T-cell (primary cell): ENCODE measurements around the gene MPHOSPH10. TPM values are rescaled to one million over a fixed set of nuclear protein-coding genes. Genes with fewer than 3 reads are reported as not detected.
"Not testable (repeated sequence)": the region's sequence is repeated elsewhere in the genome, so short reads cannot be mapped to it uniquely, and the experiment has no call there.

Experiments used
- ATAC-seq, 4 experiments: fragments of 200-7000 bp in 3 of 4; fragments of 150-1000 bp in 1 of 4; cut with Tn5 transposase; replicated peaks in 1 of 4; 1 replicate in 3 of 4; 2 replicates in 1 of 4; pipeline ENCODE4 v1.10.0; 2021; ENCODE audit warnings: moderate library complexity in 3 of 4, mild to moderate bottlenecking in 2 of 4, moderate number of reproducible peaks in 1 of 4
- CTCF ChIA-PET, 2 donors: fragments of 300-600 bp; sonication (Branson Sonifier 250); formaldehyde crosslinking; loops; one replicate each; lab custom pipeline; 2022; ENCODE audit warnings: antibody characterized with exemption in 2 of 2; lab: Charles Lee
- POLR2A ChIA-PET, 2 donors: fragments of 300-600 bp; sonication (Branson Sonifier 250); formaldehyde crosslinking; loops; one replicate each; lab custom pipeline; 2022; ENCODE audit warnings: antibody characterized with exemption in 2 of 2; lab: Charles Lee
- DNase-seq, 35 experiments: peaks; one replicate each; pipeline versions ENCODE4 v3.0.0 to v3.0.0-alpha.2; 2013 to 2023
- H3K27ac ChIP-seq: one replicate; pipeline ENCODE4 v1.5.1; 2013; ENCODE audit warnings: low read length
- H3K27me3 ChIP-seq, 2 experiments: replicated peaks in 1 of 2; 1 replicate in 1 of 2; 2 replicates in 1 of 2; pipeline versions ENCODE4 v1.6.1 to v1.7.0; 2013; ENCODE audit warnings: low read length in 1 of 2, mixed read lengths in 1 of 2; ENCODE audit not compliant: control insufficient read depth in 2 of 2, insufficient read depth in 2 of 2; ENCODE audit errors: extremely low read depth in 1 of 2
- H3K36me3 ChIP-seq, 2 donors: 1 replicate in 1 of 2; 2 replicates in 1 of 2; pipeline versions ENCODE4 v1.6.1 to v1.7.0; 2013; ENCODE audit warnings: low read length in 1 of 2; ENCODE audit not compliant: control insufficient read depth in 2 of 2, insufficient read depth in 1 of 2; ENCODE audit errors: extremely low read depth in 1 of 2
- H3K4me1 ChIP-seq, 2 experiments: 1 replicate in 1 of 2; 2 replicates in 1 of 2; pipeline versions ENCODE4 v1.6.1 to v1.7.0; 2013; ENCODE audit warnings: low read length in 2 of 2, mixed read lengths in 1 of 2; ENCODE audit not compliant: insufficient read depth in 2 of 2, control insufficient read depth in 1 of 2; ENCODE audit errors: extremely low read depth in 1 of 2
- H3K4me3 ChIP-seq, 2 donors: 1 replicate in 1 of 2; 2 replicates in 1 of 2; pipeline versions ENCODE4 v1.5.1 to v1.7.0; 2013; ENCODE audit warnings: mild to moderate bottlenecking in 2 of 2, low read length in 1 of 2, moderate library complexity in 1 of 2; ENCODE audit not compliant: control insufficient read depth in 1 of 2; ENCODE audit errors: extremely low read depth in 1 of 2
- H3K9me3 ChIP-seq: 2 replicates; pipeline ENCODE4 v1.7.0; 2013
- H3K27ac Mint-ChIP-seq, 2 donors: one replicate each; pipeline ENCODE4 v1.8.0; 2020 to 2021; ENCODE audit warnings: mild to moderate bottlenecking in 2 of 2, mixed read lengths in 2 of 2
- H3K27me3 Mint-ChIP-seq, 2 donors: one replicate each; pipeline ENCODE4 v1.8.0; 2021 to 2022; ENCODE audit warnings: mixed read lengths in 2 of 2
- H3K36me3 Mint-ChIP-seq: one replicate; pipeline ENCODE4 v1.8.0; 2021; ENCODE audit warnings: mixed read lengths
- H3K4me1 Mint-ChIP-seq, 3 donors: one replicate each; pipeline ENCODE4 v1.8.0; 2020 to 2022; ENCODE audit warnings: mixed read lengths in 3 of 3, mild to moderate bottlenecking in 1 of 3
- H3K4me3 Mint-ChIP-seq, 3 donors: one replicate each; pipeline ENCODE4 v1.8.0; 2020 to 2022; ENCODE audit warnings: mild to moderate bottlenecking in 3 of 3, mixed read lengths in 3 of 3, moderate library complexity in 3 of 3
- H3K9me3 Mint-ChIP-seq, 3 donors: one replicate each; pipeline ENCODE4 v1.8.0; 2020 to 2022; ENCODE audit warnings: mixed read lengths in 3 of 3
- WGBS: methylation state at CpG from one replicate; pipeline ENCODE4 v1.1.5; 2013; ENCODE audit warnings: missing lambda C conversion rate; ENCODE audit not compliant: insufficient coverage; 5-methylcytosine and 5-hydroxymethylcytosine counted together
- total RNA-seq, 35 experiments: library from RNA in 6 of 35; stranded (reverse) in 6 of 35; fragments of 120-200 nt in 1 of 35; gene quantifications; one replicate each; pipeline versions ENCODE4 v1.2.1 to v1.2.4 and lab custom pipeline; 2013 to 2026

MPHOSPH10 gene
- total RNA-seq, 5 donors from 2014 or later (not counting 1 experiment from before 2014, with no cell fraction given) = 34.8 to 49.6 (median 39.9) TPM

DNA sequence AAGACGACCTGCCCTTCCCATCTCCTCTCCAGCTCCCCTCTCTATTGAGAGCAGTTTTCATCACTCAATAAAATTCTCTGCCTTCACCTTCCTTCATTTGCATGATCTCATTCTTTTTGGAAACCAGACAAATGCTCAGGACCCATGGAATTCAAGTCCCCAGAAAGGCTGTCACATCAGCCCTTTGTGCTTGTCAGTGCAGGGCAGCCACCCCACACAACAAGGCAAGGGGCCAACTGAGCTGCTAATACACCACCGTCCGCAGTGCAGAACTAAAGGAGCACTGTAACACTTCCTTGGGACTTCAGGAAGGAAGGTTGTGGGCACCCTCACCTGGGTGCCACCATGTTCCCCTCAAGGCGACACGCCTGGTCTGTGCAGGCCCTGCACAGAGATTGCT lies 26.6 kb upstream of the MPHOSPH10 start:
- CTCF ChIA-PET = interaction anchor here in 1 of 2 donors (0.6 kb wide), 1 partner anchor 415 kb away, joined by 3 read pairs; no protein-coding TSS in a partner anchor
- no peak for DNase-seq
- 100% methylated on average over 4 of the region's 5 CpGs for WGBS
- H3K36me3 Mint-ChIP-seq = peaks cover under 1% of the 10 kb centered on the region
- Histone ChIP-seq H3K9me3 (no peaks in the 10 kb centered on the region), H3K27ac (no peak overlapping the region), H3K4me1 (no peaks in the 10 kb centered on the region), H3K4me3 (no peak overlapping the region), H3K27me3 (no peaks in the 10 kb centered on the region), H3K36me3 (no peaks in the 10 kb centered on the region)
- H3K27ac Mint-ChIP-seq = no peak overlapping the region
- H3K4me1 Mint-ChIP-seq = peaks cover 0 to 6% (median 2%) of the 10 kb centered on the region in 3 donors
- H3K4me3 Mint-ChIP-seq = no peak overlapping the region
- POLR2A ChIA-PET = interaction anchor here in 1 of 2 donors (0.6 kb wide), 1 partner anchor 1936 kb away, joined by 3 read pairs; no protein-coding TSS in a partner anchor
- ATAC-seq = no peak
- peaks cover 0 to 4% of the 10 kb centered on the region in 2 donors for H3K27me3 Mint-ChIP-seq
- peaks cover 0 to 4% (median 3%) of the 10 kb centered on the region in 3 donors for H3K9me3 Mint-ChIP-seq

DNA sequence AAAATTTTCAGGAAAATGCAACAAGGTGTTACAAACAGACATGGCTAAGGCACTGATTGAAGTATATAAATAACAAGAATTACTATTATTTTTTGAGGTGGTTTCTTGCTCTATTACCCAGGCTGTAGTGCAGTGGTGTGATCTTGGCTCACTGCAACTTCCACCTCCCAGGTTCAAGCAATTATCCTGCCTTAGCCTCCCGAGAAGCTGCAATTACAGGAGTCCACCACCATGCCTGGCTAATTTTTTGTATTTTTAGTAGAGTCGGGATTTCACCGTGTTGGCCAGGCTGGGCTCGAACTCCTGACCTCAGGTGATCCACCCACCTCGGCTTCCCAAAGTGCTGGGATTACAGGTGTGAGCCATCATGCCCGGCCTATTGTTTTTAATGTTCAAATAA lies 24.0 kb upstream of the MPHOSPH10 start:
- H3K27ac ChIP-seq, H3K27me3 ChIP-seq, H3K27ac Mint-ChIP-seq, H3K36me3 ChIP-seq, CTCF ChIA-PET, H3K36me3 Mint-ChIP-seq, H3K4me3 ChIP-seq, H3K4me1 Mint-ChIP-seq, DNase-seq, POLR2A ChIA-PET, H3K9me3 Mint-ChIP-seq, H3K4me1 ChIP-seq, ATAC-seq, H3K4me3 Mint-ChIP-seq, H3K27me3 Mint-ChIP-seq, H3K9me3 ChIP-seq: not testable (repeated sequence)
- 94% methylated on average over 3 of the region's 6 CpGs for WGBS

GRCh38 chr2:71108091-71108490 lies 22.3 kb upstream of the MPHOSPH10 start:
- H3K9me3 Mint-ChIP-seq = peaks cover 0 to 4% (median 3%) of the 10 kb centered on the region in 3 donors
- H3K36me3 Mint-ChIP-seq = peaks cover 14% of the 10 kb centered on the region
- DNase-seq = no peak
- ChIA-PET POLR2A (no interaction called here), CTCF (no interaction called here)
- Histone ChIP-seq H3K4me3 (no peak overlapping the region), H3K9me3 (no peaks in the 10 kb centered on the region), H3K4me1 (no peaks in the 10 kb centered on the region), H3K27me3 (no peaks in the 10 kb centered on the region), H3K36me3 (peaks cover 0 to 4% of the 10 kb centered on the region in 2 donors), H3K27ac (no peak overlapping the region)
- H3K4me1 Mint-ChIP-seq = peaks cover 0 to 2% (median 0%) of the 10 kb centered on the region in 3 donors
- no CpG with 5 or more reads among the region's 2 CpGs for WGBS
- no peak overlapping the region for H3K4me3 Mint-ChIP-seq
- H3K27ac Mint-ChIP-seq = no peak overlapping the region
- no peak for ATAC-seq
- no peaks in the 10 kb centered on the region for H3K27me3 Mint-ChIP-seq

DNA sequence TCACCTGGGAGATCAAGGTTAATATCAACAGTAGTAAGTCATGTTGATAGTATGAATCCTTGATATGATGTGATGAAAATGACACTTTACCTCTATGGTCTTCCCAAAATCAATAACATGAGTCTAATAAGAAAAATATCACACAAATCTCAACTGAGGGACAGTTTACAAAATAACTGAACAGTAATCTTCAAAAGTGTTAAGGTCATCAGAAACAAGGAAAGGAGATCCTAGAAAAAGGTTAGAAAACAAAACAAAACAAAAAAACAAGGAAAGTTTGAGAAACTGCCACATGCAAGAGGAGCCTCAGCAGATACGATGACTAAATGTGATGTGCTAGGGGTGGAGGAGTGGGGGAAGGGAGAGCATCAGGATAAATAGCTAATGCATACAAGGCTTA lies 16.6 kb upstream of the MPHOSPH10 start:
- Histone ChIP-seq H3K27ac (no peak overlapping the region), H3K9me3 (no peaks in the 10 kb centered on the region), H3K4me1 (no peaks in the 10 kb centered on the region), H3K4me3 (no peak overlapping the region), H3K36me3 (peaks cover 0 to 21% of the 10 kb centered on the region in 2 donors), H3K27me3 (no peaks in the 10 kb centered on the region)
- ChIA-PET POLR2A (no interaction called here), CTCF (no interaction called here)
- ATAC-seq (no peak), DNase-seq (no peak)
- Mint-ChIP-seq H3K36me3 (peaks cover 39% of the 10 kb centered on the region), H3K27ac (no peak overlapping the region), H3K27me3 (no peaks in the 10 kb centered on the region), H3K9me3 (no peaks in the 10 kb centered on the region), H3K4me3 (no peak overlapping the region), H3K4me1 (peaks cover 0 to 2% (median 0%) of the 10 kb centered on the region in 3 donors)
- WGBS = 83% methylated on average over 1 of the region's 1 CpG

DNA sequence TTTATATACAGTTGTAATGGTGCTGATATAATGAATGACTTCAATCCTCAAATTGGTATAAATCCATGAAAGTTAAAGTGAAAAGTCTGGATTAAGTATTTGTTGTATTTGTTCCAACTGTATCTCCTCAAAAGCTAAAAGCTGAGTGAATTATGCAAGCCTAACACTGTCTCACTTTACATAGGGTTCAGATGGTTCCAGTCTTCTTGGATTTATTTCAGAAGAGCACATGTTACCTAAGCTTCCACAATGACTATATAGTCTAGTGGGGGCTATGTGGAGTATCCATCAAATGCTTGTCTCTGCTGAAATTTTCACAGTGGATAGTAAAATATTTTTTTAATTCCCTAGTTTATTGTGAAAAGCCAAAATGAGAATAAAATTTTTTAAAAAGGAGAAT lies 13.4 kb upstream of the MPHOSPH10 start:
- Mint-ChIP-seq H3K27me3 (no peaks in the 10 kb centered on the region), H3K9me3 (no peaks in the 10 kb centered on the region), H3K4me3 (no peak overlapping the region), H3K27ac (no peak overlapping the region), H3K4me1 (no peaks in the 10 kb centered on the region), H3K36me3 (peaks cover 46% of the 10 kb centered on the region)
- ATAC-seq = no peak
- Histone ChIP-seq H3K27ac (no peak overlapping the region), H3K4me3 (no peak overlapping the region), H3K4me1 (no peaks in the 10 kb centered on the region), H3K27me3 (no peaks in the 10 kb centered on the region), H3K9me3 (no peaks in the 10 kb centered on the region), H3K36me3 (peaks cover 3 to 29% of the 10 kb centered on the region in 2 donors)
- DNase-seq = no peak
- ChIA-PET CTCF (no interaction called here), POLR2A (no interaction called here)

GRCh38 chr2:71120195-71120594 lies 10.2 kb upstream of the MPHOSPH10 start:
- CTCF ChIA-PET = no interaction called here
- Histone ChIP-seq H3K9me3 (no peaks in the 10 kb centered on the region), H3K4me1 (no peaks in the 10 kb centered on the region), H3K36me3 (peaks cover 3 to 29% of the 10 kb centered on the region in 2 donors), H3K27ac (no peak overlapping the region), H3K4me3 (no peak overlapping the region), H3K27me3 (no peaks in the 10 kb centered on the region)
- H3K4me3 Mint-ChIP-seq = no peak overlapping the region
- 100% methylated on average over 1 of the region's 6 CpGs for WGBS
- POLR2A ChIA-PET = interaction anchor here (0.6 kb wide), 2 partner anchors 25 to 50 kb away, joined by 3 to 4 read pairs; no protein-coding TSS in a partner anchor
- no peaks in the 10 kb centered on the region for H3K27me3 Mint-ChIP-seq
- H3K9me3 Mint-ChIP-seq = no peaks in the 10 kb centered on the region
- H3K36me3 Mint-ChIP-seq = peaks cover 40% of the 10 kb centered on the region
- no peaks in the 10 kb centered on the region for H3K4me1 Mint-ChIP-seq
- H3K27ac Mint-ChIP-seq = no peak overlapping the region
- no peak for ATAC-seq
- DNase-seq = no peak

DNA sequence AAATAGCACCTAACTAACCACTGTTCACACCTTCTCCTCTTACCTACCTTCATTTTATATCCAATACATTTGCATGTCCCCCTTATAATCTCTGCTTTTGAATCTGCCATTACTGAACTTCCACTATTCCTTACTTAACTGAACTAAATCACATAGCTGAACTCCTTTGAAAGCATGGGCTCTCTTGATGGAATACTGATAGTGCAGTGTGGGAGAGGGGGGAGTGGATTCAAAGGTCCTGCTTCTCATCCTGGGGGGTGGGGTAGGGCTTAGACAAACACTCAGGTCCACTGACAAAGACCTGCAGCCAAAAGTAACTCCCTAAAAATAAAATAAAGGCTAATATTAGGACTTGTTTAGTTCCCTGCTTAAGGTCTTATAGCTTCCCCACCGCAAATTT lies 9.0 kb upstream of the MPHOSPH10 start:
- H3K9me3 ChIP-seq = no peaks in the 10 kb centered on the region
- Mint-ChIP-seq H3K4me1 (peaks cover 0 to 4% (median 2%) of the 10 kb centered on the region in 3 donors), H3K27ac (no peak overlapping the region), H3K4me3 (no peak overlapping the region), H3K36me3 (peaks cover 38% of the 10 kb centered on the region), H3K9me3 (no peaks in the 10 kb centered on the region), H3K27me3 (no peaks in the 10 kb centered on the region)
- ChIA-PET CTCF (no interaction called here), POLR2A (no interaction called here)
- H3K27me3 ChIP-seq = no peaks in the 10 kb centered on the region
- peaks cover 5 to 29% of the 10 kb centered on the region in 2 donors for H3K36me3 ChIP-seq
- H3K4me1 ChIP-seq = no peaks in the 10 kb centered on the region
- WGBS = no CpG with 5 or more reads among the region's 1 CpG
- ATAC-seq (no peak), DNase-seq (no peak)
- no peak overlapping the region for H3K4me3 ChIP-seq
- no peak overlapping the region for H3K27ac ChIP-seq
